Measurements from ENCODE around the gene SLC9A2.

DNA sequence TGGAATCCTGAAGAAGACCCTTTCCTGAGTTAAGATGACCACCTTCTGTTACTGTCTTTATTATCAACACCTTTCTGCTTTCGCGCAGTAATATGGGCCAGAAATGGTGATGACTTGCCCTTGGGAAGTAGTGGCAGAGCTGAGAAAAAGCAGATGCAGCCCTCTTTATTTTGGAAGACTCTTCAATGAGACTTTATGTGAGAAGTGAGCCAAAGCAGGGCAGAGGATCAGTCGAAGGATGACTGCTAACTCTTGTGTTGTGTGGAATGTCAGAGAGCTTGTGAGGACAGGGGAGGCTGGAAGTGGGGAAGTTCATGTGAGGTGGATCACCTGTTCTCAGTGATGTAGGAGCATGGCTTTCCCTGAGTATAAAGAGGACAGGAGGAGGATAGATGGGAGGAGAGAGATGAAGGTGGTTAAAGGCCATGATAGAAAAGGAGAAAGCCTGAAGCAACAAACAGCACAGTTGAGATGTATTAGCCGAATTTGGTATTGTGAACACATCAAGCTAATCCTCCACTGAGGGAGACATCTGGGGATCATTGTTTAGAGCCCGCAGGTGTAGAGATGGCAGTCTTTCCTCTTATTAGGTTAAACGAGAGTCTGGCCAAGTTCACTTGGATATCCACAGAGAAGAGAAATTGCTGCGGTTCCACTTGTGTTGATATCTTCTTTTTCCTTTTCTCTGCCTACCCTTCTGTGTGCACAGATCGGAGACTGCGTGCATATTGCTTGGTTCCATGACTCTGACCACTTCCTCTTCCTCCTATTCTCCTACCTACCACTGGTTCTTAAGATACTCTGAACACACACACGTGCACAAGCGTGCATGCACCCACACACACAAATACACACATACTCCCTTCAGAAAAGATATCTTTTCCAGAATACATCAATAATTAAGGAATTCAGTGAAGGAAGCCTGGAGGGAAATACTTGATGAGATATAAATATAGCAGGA is 67.4 kb downstream of the SLC9A2 start:
- TF ChIP-seq, protein P1, sequence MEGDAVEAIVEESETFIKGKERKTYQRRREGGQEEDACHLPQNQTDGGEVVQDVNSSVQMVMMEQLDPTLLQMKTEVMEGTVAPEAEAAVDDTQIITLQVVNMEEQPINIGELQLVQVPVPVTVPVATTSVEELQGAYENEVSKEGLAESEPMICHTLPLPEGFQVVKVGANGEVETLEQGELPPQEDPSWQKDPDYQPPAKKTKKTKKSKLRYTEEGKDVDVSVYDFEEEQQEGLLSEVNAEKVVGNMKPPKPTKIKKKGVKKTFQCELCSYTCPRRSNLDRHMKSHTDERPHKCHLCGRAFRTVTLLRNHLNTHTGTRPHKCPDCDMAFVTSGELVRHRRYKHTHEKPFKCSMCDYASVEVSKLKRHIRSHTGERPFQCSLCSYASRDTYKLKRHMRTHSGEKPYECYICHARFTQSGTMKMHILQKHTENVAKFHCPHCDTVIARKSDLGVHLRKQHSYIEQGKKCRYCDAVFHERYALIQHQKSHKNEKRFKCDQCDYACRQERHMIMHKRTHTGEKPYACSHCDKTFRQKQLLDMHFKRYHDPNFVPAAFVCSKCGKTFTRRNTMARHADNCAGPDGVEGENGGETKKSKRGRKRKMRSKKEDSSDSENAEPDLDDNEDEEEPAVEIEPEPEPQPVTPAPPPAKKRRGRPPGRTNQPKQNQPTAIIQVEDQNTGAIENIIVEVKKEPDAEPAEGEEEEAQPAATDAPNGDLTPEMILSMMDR (conservative IDR thresholded peaks at IDR 0.05 in 1 of 2, IDR thresholded peaks at IDR 0.05 in 1 of 2; ENCODE audit: low read depth in 1 of 2, low read length in 2 of 2): no peak
- TF ChIP-seq EZH2 (IDR thresholded peaks at IDR 0.05; ENCODE audit: low read length, missing control alignments): no peak
